ENCODE measurements around the gene C1QTNF12.
A peak's percentile ranks its signal among the peaks of the same experiment; 100 is the strongest.

Gene C1QTNF12

DNA sequence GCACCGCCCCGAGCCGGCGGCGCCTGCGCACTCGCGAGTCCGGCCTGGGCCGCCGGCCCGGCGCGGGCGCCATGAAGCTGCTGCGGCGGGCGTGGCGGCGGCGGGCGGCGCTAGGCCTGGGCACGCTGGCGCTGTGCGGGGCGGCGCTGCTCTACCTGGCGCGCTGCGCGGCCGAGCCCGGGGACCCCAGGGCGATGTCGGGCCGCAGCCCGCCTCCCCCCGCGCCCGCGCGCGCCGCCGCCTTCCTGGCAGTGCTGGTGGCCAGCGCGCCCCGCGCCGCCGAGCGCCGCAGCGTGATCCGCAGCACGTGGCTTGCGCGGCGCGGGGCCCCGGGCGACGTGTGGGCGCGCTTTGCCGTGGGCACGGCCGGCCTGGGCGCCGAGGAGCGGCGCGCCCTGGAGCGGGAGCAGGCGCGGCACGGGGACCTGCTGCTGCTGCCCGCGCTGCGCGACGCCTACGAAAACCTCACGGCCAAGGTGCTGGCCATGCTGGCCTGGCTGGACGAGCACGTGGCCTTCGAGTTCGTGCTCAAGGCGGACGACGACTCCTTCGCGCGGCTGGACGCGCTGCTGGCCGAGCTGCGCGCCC is 14.2 kb downstream of the C1QTNF12 start, which contains the start of gene B3GALT6:
Gene B3GALT6, plus strand, starts transcription at position 30 of the 588 bp plus-strand sequence. Its CDS starts 42 bp downstream, at position 72.
- TF ChIP-seq SPI1 (IDR thresholded peaks at IDR 0.05; ENCODE audit: borderline replicate concordance, low read depth) (no peak), GABPA (IDR thresholded peaks at IDR 0.05; ENCODE audit: low read depth) (no peak), POLR2AphosphoS5 (IDR thresholded peaks at IDR 0.05; ENCODE audit: low read depth) (peak; percentile 11; the same call in 1 of the 2 replicates)
- TF ChIP-seq, protein P1, sequence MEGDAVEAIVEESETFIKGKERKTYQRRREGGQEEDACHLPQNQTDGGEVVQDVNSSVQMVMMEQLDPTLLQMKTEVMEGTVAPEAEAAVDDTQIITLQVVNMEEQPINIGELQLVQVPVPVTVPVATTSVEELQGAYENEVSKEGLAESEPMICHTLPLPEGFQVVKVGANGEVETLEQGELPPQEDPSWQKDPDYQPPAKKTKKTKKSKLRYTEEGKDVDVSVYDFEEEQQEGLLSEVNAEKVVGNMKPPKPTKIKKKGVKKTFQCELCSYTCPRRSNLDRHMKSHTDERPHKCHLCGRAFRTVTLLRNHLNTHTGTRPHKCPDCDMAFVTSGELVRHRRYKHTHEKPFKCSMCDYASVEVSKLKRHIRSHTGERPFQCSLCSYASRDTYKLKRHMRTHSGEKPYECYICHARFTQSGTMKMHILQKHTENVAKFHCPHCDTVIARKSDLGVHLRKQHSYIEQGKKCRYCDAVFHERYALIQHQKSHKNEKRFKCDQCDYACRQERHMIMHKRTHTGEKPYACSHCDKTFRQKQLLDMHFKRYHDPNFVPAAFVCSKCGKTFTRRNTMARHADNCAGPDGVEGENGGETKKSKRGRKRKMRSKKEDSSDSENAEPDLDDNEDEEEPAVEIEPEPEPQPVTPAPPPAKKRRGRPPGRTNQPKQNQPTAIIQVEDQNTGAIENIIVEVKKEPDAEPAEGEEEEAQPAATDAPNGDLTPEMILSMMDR (IDR thresholded peaks at IDR 0.05; ENCODE audit: insufficient read depth, low read length) = no peak
- Histone ChIP-seq H3K27me3 (ENCODE audit: insufficient read depth, poor library complexity, severe bottlenecking) (peaks cover 3% of the 10 kb centered on the region), H3K27ac (replicated peaks) (peak within 1 kb of the TSS; percentile 90), H3K4me3 (replicated peaks; ENCODE audit: insufficient read depth, low read length) (peak within 1 kb of the TSS; percentile 89)
- peak in 1 of 2 experiments; percentile 67 for DNase-seq (ENCODE audit: low read depth in 1 of 2, low spot score in 1 of 2)

- TF ChIP-seq, protein P1 (IDR thresholded peaks at IDR 0.05; ENCODE audit: insufficient read depth, low read length) = no peak
- TF ChIP-seq SPI1 (IDR thresholded peaks at IDR 0.05; ENCODE audit: borderline replicate concordance, low read depth) (peak; percentile 52; the same call in 1 of the 2 replicates), POLR2AphosphoS5 (IDR thresholded peaks at IDR 0.05; ENCODE audit: low read depth) (peak; percentile 64; the same call in 1 of the 2 replicates)
- peak within 1 kb of the TSS; percentile 90 for H3K27ac ChIP-seq (replicated peaks)
- H3K4me3 ChIP-seq (replicated peaks; ENCODE audit: insufficient read depth, low read length) = peak within 1 kb of the TSS; percentile 89
- H3K27me3 ChIP-seq (ENCODE audit: insufficient read depth, poor library complexity, severe bottlenecking) = no peaks in the 10 kb centered on the region
- peak; percentile 93 to 95 for DNase-seq (ENCODE audit: low read depth in 1 of 2, low spot score in 1 of 2)
Measured at GRCh38 chr1:1231400-1232207, 14.9 kb downstream of the C1QTNF12 start, which contains the start of gene SDF4. Gene SDF4, minus strand, starts transcription at chr1:1232001. Its CDS starts 3,229 bp downstream, at chr1:1228772.

DNA sequence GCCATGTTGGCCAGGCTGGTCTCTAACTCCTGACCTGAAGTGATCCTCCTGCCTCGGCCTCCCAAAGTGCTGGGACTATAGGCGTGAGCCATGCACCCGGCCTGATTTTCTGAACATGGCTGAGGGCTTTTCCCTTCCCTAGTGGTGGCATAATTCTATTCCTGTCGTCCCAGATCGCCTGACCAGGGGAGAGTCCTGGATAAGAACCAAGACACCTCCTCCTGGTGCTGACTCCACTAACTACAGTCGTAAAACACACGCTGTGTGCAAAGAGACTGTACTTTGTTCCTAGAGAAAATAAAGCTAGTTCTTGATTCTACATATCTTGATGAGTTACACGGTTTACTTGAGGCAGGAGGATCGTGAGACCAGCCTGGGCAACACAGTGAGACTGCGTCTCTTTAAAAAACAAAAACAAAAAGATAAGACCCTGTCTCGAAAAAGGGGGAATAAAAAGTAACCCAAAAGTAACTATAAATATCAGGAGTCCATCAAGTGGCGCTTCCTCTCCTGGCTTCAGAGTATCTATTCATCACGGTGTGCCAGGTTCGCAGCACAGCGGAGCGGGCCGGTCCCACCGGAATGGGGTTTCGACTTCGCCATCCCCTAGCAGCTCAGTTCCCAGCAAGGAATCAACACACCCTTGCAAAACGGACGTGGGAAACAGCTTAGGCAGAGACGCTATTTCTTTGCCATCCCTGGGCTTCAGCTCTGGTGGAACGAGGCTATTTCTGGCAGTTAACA is 15.7 kb downstream of the C1QTNF12 start:
- peak; percentile 26 to 32 for DNase-seq (ENCODE audit: low read depth in 1 of 2, low spot score in 1 of 2)
- peak overlapping the region; percentile 89 for H3K4me3 ChIP-seq (replicated peaks; ENCODE audit: insufficient read depth, low read length)
- H3K27ac ChIP-seq (replicated peaks) = peak overlapping the region; percentile 90
- no peaks in the 10 kb centered on the region for H3K27me3 ChIP-seq (ENCODE audit: insufficient read depth, poor library complexity, severe bottlenecking)
- 0 out of 2 replicates have a peak, but pooled peaks have one; percentile 9 for TF ChIP-seq GABPA (IDR thresholded peaks at IDR 0.05; ENCODE audit: low read depth)
- peak; percentile 34; the same call in 1 of the 2 replicates for TF ChIP-seq POLR2AphosphoS5 (IDR thresholded peaks at IDR 0.05; ENCODE audit: low read depth)
- TF ChIP-seq, protein P2, sequence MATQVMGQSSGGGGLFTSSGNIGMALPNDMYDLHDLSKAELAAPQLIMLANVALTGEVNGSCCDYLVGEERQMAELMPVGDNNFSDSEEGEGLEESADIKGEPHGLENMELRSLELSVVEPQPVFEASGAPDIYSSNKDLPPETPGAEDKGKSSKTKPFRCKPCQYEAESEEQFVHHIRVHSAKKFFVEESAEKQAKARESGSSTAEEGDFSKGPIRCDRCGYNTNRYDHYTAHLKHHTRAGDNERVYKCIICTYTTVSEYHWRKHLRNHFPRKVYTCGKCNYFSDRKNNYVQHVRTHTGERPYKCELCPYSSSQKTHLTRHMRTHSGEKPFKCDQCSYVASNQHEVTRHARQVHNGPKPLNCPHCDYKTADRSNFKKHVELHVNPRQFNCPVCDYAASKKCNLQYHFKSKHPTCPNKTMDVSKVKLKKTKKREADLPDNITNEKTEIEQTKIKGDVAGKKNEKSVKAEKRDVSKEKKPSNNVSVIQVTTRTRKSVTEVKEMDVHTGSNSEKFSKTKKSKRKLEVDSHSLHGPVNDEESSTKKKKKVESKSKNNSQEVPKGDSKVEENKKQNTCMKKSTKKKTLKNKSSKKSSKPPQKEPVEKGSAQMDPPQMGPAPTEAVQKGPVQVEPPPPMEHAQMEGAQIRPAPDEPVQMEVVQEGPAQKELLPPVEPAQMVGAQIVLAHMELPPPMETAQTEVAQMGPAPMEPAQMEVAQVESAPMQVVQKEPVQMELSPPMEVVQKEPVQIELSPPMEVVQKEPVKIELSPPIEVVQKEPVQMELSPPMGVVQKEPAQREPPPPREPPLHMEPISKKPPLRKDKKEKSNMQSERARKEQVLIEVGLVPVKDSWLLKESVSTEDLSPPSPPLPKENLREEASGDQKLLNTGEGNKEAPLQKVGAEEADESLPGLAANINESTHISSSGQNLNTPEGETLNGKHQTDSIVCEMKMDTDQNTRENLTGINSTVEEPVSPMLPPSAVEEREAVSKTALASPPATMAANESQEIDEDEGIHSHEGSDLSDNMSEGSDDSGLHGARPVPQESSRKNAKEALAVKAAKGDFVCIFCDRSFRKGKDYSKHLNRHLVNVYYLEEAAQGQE (IDR thresholded peaks at IDR 0.05; ENCODE audit: insufficient replicate concordance, low read depth) = no peak

DNA sequence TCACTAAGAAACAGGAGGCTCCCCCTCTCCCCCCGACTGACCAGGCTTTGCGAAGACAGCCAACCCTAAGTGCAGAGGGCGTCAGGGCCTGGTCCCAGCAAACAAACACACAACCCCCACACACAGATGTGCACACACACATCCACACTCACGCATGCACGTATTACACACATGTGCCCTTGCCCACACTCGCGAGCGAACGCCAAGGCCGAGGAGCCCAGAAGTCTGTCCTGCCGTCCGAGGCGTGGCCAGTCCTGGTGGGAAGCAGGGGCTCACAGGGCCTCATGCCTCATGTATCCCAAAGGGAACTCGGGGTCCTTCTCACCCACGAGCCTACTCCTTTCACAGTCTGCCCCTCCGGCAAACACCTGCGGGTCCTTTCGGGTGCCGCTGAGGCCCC is 16.8 kb downstream of the C1QTNF12 start:
- no peak overlapping the region for H3K4me3 ChIP-seq (replicated peaks; ENCODE audit: insufficient read depth, low read length)
- no peak for DNase-seq (ENCODE audit: low read depth in 1 of 2, low spot score in 1 of 2)
- TF ChIP-seq POLR2AphosphoS5 (IDR thresholded peaks at IDR 0.05; ENCODE audit: low read depth) (no peak), GABPA (IDR thresholded peaks at IDR 0.05; ENCODE audit: low read depth) (no peak), SPI1 (IDR thresholded peaks at IDR 0.05; ENCODE audit: borderline replicate concordance, low read depth) (no peak)
- TF ChIP-seq, protein P2 (IDR thresholded peaks at IDR 0.05; ENCODE audit: insufficient replicate concordance, low read depth) = no peak
- TF ChIP-seq, protein P1 (IDR thresholded peaks at IDR 0.05; ENCODE audit: insufficient read depth, low read length) = no peak
- H3K27ac ChIP-seq (replicated peaks) = no peak overlapping the region
- no peaks in the 10 kb centered on the region for H3K27me3 ChIP-seq (ENCODE audit: insufficient read depth, poor library complexity, severe bottlenecking)

Measured in HL-60 (cell line).